ENCODE results near the gene PHACTR3.

PHACTR3 gene

DNA sequence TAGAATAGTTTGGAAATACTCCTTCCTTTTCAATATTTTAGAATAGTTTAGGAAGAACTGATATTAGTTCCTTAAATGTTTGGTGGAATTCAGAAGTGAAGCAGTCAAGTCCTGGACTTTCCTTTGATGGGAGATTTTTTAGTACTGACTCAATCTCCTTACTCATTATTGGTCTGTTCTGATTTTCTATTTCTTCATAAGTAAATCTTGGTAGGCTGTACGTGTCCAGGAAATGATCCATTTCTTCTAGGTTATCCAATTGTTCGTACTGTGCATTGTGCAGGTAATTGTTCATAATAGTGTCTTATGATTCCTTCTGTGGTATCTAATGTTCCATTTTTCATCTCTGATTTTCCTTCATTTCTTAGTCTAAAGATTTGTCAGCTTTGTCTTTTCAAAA, 190.2 kb downstream of the PHACTR3 start:
- Mint-ChIP-seq H3K36me3 (no peaks in the 10 kb centered on the region), H3K9me3 (peaks cover 8% of the 10 kb centered on the region), H3K27ac (no peak overlapping the region), H3K4me3 (no peak overlapping the region), H3K27me3 (peaks cover 7% of the 10 kb centered on the region), H3K4me1 (no peaks in the 10 kb centered on the region)
- no peak for DNase-seq
- CTCF ChIA-PET: no interaction called here

DNA sequence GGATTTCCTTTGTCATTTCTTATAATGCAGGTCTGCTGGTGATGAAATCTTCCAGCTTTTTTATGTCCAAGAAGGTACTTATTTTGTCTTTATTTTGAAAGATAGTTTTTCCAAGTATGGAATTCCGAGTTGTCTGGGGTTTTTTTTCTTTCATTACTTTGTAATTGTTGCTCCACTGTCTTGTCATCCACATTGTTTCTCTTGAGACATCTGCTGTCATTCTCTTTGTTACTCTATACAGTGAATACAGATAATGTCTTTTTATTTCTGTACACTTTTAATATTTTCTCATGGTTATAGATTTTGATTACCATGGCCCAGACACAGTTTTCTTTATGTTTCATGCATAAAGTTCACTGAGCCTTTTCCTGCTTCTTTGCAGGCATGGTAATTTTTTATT, 196.0 kb downstream of the PHACTR3 start:
- CTCF ChIA-PET: no interaction called here
- H3K36me3 Mint-ChIP-seq: no peaks in the 10 kb centered on the region
- H3K9me3 Mint-ChIP-seq: peaks cover 14% of the 10 kb centered on the region
- H3K27ac Mint-ChIP-seq: no peak overlapping the region
- no peaks in the 10 kb centered on the region for H3K4me1 Mint-ChIP-seq
- H3K27me3 Mint-ChIP-seq: peaks cover 20% of the 10 kb centered on the region
- H3K4me3 Mint-ChIP-seq: no peak overlapping the region
- DNase-seq: no peak

DNA sequence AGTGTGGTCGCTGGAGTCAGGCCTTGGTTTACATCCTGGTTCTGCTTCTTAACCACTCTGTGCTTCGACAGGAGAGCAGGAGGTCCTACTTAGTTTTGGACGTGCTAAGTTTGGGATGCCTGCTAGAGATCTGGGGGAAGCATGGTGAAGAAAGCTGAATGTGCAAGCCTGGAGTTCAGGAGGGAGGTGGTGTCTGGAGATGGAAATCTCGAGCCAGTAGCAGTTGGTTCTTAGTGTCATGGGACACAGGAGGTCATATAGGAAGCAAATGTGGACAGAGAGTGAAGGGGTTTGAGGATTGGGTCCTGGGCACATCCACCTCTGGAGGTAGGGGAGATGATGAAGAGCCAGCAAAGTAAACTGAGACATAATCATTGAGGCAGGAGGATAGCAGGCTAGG, 197.7 kb downstream of the PHACTR3 start:
- H3K4me3 Mint-ChIP-seq: no peak overlapping the region
- DNase-seq: no peak
- H3K4me1 Mint-ChIP-seq: no peaks in the 10 kb centered on the region
- H3K9me3 Mint-ChIP-seq: peaks cover 5% of the 10 kb centered on the region
- peaks cover 19% of the 10 kb centered on the region for H3K27me3 Mint-ChIP-seq
- no peak overlapping the region for H3K27ac Mint-ChIP-seq
- H3K36me3 Mint-ChIP-seq: no peaks in the 10 kb centered on the region
- CTCF ChIA-PET: no interaction called here

GRCh38 chr20:59802471-59803221, 198.3 kb downstream of the PHACTR3 start:
- Mint-ChIP-seq H3K4me3 (no peak overlapping the region), H3K4me1 (no peaks in the 10 kb centered on the region), H3K27ac (no peak overlapping the region), H3K36me3 (no peaks in the 10 kb centered on the region), H3K9me3 (peaks cover 5% of the 10 kb centered on the region), H3K27me3 (peaks cover 17% of the 10 kb centered on the region)
- DNase-seq: no peak
- CTCF ChIA-PET: no interaction called here

DNA sequence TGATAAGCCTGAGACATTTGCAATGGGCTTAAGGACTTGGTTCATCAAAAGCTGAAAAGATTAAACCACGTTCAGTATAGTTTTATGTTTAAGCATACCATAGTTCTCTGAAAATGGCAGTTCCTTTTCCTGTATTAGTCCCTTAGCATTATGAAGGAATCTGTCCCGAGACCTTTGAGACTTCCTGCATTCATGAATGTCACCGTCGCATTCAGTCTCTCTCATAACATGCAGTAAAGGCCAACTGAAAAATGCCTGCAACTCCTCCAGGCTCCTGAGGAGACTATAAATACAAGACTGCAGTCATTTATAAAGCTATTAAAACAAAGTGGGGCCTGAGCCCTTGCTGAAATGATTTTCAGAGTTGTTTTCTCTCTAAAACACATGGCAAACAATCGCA, 200.0 kb downstream of the PHACTR3 start:
- CTCF ChIA-PET: no interaction called here
- H3K36me3 Mint-ChIP-seq: no peaks in the 10 kb centered on the region
- no peak overlapping the region for H3K4me3 Mint-ChIP-seq
- H3K4me1 Mint-ChIP-seq: no peaks in the 10 kb centered on the region
- H3K27ac Mint-ChIP-seq: no peak overlapping the region
- H3K27me3 Mint-ChIP-seq: peaks cover 17% of the 10 kb centered on the region
- H3K9me3 Mint-ChIP-seq: peaks cover 5% of the 10 kb centered on the region
- no peak for DNase-seq

- no peak overlapping the region for H3K4me3 Mint-ChIP-seq
- peaks cover 5% of the 10 kb centered on the region for H3K9me3 Mint-ChIP-seq
- H3K27ac Mint-ChIP-seq: no peak overlapping the region
- peaks cover 17% of the 10 kb centered on the region for H3K27me3 Mint-ChIP-seq
- H3K36me3 Mint-ChIP-seq: no peaks in the 10 kb centered on the region
- H3K4me1 Mint-ChIP-seq: no peaks in the 10 kb centered on the region
- CTCF ChIA-PET: no interaction called here
- no peak for DNase-seq
Observed at GRCh38 chr20:59804871-59805665, 200.7 kb downstream of the PHACTR3 start.

DNA sequence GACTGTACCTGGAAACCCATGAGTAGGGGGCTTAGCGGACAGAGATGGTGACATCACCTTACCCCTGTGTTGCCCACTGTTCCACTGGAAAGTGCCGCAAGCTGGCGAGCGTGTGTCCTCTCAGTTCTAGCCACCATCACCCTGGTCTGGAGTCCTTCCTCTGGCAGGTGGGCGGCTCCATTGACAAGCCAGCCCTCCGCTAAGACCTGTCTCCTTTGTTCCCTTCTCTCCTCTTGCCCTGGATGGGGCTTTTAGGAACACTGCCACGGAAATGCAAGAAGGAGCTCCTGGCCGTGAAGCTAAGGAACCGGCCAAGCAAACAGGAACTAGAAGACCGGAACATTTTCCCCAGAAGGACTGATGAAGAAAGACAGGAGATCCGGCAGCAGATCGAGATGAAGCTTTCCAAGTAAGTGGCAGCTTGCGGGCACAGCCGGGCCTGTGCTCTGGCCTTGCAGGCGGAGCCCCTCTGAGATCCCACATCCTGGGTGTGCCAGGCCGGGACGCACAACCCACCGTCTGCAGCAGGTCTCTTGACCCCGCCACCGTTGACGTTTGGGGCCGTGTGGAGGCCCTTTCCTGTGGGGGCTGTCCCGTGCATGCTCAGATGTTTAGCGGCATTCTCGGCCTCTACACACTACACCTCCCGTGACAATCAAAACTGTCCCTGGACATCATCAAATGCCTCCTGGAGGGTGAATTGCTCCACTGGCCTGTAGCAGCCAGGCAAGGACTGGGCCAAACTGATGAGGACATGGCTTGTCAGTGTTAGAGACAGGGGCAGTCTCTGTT, 201.6 kb downstream of the PHACTR3 start:
- CTCF ChIA-PET: no interaction called here
- Mint-ChIP-seq H3K36me3 (no peaks in the 10 kb centered on the region), H3K27me3 (peaks cover 17% of the 10 kb centered on the region), H3K27ac (no peak overlapping the region), H3K4me3 (no peak overlapping the region), H3K9me3 (no peaks in the 10 kb centered on the region), H3K4me1 (no peaks in the 10 kb centered on the region)
- DNase-seq: no peak

DNA sequence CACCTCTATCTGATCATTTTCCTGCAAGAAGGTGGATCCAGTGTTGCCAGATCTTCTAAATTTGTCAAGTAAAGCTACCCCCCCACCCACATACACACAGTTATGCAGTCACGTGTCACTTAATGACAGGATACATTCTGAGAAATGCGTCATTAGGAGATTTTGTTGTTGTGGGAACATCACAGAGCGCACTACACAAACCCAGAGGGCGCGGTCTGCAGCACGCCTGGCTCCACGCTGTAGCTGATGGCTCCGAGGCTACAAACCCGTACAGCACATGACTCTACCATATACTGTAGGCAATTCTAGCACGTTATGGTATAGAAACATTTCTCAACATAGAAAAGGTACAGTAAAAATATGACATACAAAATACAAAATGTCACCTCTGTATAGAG, 202.2 kb downstream of the PHACTR3 start:
- H3K36me3 Mint-ChIP-seq: no peaks in the 10 kb centered on the region
- H3K27ac Mint-ChIP-seq: no peak overlapping the region
- no peaks in the 10 kb centered on the region for H3K4me1 Mint-ChIP-seq
- CTCF ChIA-PET: no interaction called here
- no peak for DNase-seq
- no peaks in the 10 kb centered on the region for H3K9me3 Mint-ChIP-seq
- peaks cover 17% of the 10 kb centered on the region for H3K27me3 Mint-ChIP-seq
- no peak overlapping the region for H3K4me3 Mint-ChIP-seq

DNA sequence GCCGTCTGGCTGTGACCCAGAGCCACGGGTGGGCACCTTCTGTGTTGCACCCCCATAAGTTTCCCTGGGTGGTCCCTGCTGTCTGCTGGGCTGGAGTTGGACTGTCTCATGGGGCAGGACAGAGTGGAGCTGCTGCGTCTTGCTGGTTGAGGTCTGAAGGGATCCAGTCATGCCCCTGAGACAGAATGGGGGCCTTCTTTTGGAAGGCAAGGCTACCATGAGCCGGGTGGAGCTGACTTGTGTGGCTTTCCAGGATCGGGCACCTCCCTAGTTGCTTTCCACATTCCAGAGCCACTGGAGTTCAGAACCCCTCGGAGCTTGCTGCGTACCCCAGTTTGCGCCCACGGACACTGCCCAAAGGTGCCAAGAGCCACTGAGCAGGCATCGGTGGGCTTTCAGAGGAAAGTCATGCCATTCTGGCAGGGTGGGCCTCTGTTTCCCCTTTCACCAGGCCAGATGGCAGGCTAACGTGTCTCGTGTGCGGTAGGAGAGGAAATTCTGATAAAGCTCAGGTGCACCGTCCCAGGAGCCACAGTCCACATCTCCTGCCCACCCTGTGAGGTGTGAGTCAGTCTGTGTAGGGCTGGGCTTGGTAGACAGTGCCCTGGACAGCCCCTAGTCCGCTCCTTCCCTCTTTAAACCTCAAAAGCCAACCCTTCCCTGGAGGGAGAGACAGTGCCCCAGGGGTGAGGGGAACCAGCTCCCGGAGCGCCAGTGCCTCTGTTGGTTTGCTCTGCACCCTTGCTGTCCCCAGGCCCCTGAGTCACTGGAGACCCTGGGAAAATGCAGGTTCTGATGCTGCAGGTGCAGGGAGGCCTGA, 203.8 kb downstream of the PHACTR3 start:
- CTCF ChIA-PET: no interaction called here

GRCh38 chr20:59808729-59809381, 204.5 kb downstream of the PHACTR3 start:
- CTCF ChIA-PET: no interaction called here
- no peak for DNase-seq
- Mint-ChIP-seq H3K36me3 (no peaks in the 10 kb centered on the region), H3K27me3 (peaks cover 5% of the 10 kb centered on the region), H3K9me3 (no peaks in the 10 kb centered on the region), H3K4me1 (no peaks in the 10 kb centered on the region), H3K27ac (no peak overlapping the region), H3K4me3 (no peak overlapping the region)

More for the DNA sequence above, 203.8 kb downstream of the PHACTR3 start:
- H3K36me3 Mint-ChIP-seq: no peaks in the 10 kb centered on the region
- no peaks in the 10 kb centered on the region for H3K4me1 Mint-ChIP-seq
- no peak overlapping the region for H3K27ac Mint-ChIP-seq
- peaks cover 5% of the 10 kb centered on the region for H3K27me3 Mint-ChIP-seq
- DNase-seq: no peak
- H3K9me3 Mint-ChIP-seq: no peaks in the 10 kb centered on the region
- H3K4me3 Mint-ChIP-seq: no peak overlapping the region

DNA sequence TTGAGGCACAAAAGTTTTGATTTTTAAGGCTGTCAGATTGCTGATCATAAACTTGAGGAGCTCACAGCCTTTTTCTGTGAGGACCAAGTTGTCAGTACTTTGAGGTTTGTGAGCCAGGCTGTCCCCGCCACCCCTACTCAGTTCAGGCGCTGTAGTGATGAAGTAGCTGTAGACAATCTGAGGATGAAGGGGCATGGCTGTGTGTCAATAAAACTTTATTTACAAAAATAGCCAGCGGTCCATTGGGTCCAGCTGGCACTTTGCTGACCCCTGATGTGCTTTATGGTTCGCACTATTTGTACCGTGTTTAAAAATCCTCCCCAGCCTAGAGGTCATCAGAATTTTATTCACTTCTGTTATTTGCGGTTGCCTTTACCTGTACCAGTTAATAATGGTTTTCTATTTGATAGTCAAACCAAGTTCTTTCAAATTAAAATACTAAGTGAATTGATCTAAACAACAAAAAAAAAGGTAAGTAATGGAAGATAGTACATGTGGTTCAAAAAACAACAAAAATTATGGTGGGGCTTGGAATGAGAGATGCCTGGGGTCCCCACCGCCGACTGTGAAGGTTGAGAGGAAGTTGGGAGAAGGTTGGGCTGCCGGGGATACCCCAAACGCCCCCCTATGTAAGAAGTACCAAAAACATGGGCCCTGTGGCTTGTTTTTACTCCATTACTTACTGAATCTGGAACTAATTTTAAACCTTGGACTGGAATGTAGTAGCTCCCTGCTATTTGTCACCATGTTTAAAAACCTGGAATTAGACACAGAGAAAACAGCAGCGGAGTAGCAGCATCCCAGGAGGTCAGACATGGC, 205.5 kb downstream of the PHACTR3 start:
- CTCF ChIA-PET: no interaction called here
- Mint-ChIP-seq H3K27ac (no peak overlapping the region), H3K9me3 (no peaks in the 10 kb centered on the region), H3K27me3 (peaks cover 5% of the 10 kb centered on the region), H3K4me1 (no peaks in the 10 kb centered on the region), H3K4me3 (no peak overlapping the region), H3K36me3 (no peaks in the 10 kb centered on the region)
- no peak for DNase-seq

DNA sequence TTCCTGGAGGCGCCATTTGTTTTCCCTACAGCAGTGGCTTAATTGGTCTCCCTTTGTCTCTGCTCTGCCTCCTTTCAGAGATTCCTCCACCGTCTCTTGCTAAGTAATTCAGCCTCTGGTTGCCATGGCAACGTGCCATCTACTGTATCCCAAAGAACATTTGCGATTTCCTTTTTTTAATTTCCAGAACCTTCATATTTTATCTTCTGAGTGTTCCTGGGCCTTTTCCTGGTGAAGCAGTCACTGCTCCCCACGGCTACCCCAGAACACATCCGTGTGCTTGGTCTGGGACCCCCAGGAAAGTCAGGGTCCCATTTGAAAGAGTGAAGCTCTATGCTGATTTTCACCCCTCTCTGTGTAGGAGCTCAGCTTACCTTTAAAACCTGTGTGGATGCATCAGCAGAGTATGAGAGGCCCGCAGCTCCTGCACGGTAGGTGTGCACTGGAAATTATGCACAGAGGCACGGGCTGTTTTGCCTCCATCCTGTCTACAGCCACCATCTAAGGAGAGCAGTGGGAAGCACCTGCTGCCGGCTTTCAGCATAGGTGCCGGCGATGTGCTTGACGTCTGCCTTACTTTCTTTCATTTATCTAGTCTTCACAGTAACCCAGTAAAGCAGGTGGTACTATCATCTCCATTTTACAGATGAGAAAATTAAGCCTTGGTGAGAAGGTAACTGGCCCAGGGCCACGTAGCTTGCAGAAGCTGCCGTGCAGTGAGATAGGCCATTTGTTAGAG, 206.3 kb downstream of the PHACTR3 start:
- H3K9me3 Mint-ChIP-seq: no peaks in the 10 kb centered on the region
- CTCF ChIA-PET: no interaction called here

More for the DNA sequence above, 206.3 kb downstream of the PHACTR3 start:
- Mint-ChIP-seq H3K27ac (no peak overlapping the region), H3K4me3 (no peak overlapping the region), H3K4me1 (no peaks in the 10 kb centered on the region), H3K27me3 (no peaks in the 10 kb centered on the region), H3K36me3 (no peaks in the 10 kb centered on the region)
- no peak for DNase-seq
